GM13977 (cell line): ENCODE results near the gene AMPD3.
A peak's percentile ranks its signal among the peaks of the same experiment; 100 is the strongest.

Experiments
- DNase-seq: peaks from one replicate; pipeline ENCODE4 v3.0.0; 2012; ENCODE audit warnings: low spot score
- CTCF ChIP-seq: IDR thresholded peaks from 2 replicates; pipeline ENCODE4 v1.5.1; 2012; ENCODE audit warnings: mild to moderate bottlenecking, control low read depth; ENCODE audit not compliant: insufficient read depth; ENCODE audit errors: extremely low read depth, missing control alignments
- in situ Hi-C: fragments of 300-500 bp; cut with MboI; formaldehyde crosslinking; loops from one replicate; pipeline ENCODE4 v1.12.0; 2022; ENCODE audit warnings: low sequenced_read_pairs, low pct_unique_long_range_greater_than_20kb, mixed read lengths, inconsistent platforms; ENCODE audit not compliant: unreplicated experiment

AMPD3 gene

GRCh38 chr11:10484461-10485180 is 29.6 kb downstream of the AMPD3 start:
- no peak for TF ChIP-seq CTCF
- in situ Hi-C loops, result no loop called here
- no peak for DNase-seq

- TF ChIP-seq CTCF, result no peak
- no peak for DNase-seq
- in situ Hi-C loops, result no loop called here
Measured at GRCh38 chr11:10485646-10486045, 30.6 kb downstream of the AMPD3 start.

- in situ Hi-C loops, result no loop called here
- DNase-seq, result no peak
- no peak for TF ChIP-seq CTCF
Measured at GRCh38 chr11:10486161-10486840, 31.2 kb downstream of the AMPD3 start.

- no peak for DNase-seq
- in situ Hi-C loops, result no loop called here
- TF ChIP-seq CTCF, result no peak
Measured at GRCh38 chr11:10487002-10487647, 32.1 kb downstream of the AMPD3 start.

- DNase-seq, result no peak
- TF ChIP-seq CTCF, result no peak
- in situ Hi-C loops, result no loop called here
Measured at GRCh38 chr11:10488121-10488933, 33.3 kb downstream of the AMPD3 start.

GRCh38 chr11:10488934-10489691 is 34.0 kb downstream of the AMPD3 start:
- TF ChIP-seq CTCF, result no peak
- DNase-seq, result peak; percentile 66
- in situ Hi-C loops, result no loop called here
